Natural killer cell (primary cell): ENCODE data around the gene GPR55. TPM values are rescaled to one million over a fixed set of nuclear protein-coding genes. Genes with fewer than 3 reads are reported as not detected.

Source experiments
- ATAC-seq, 3 donors: fragments of 150-1000 bp in 2 of 3; fragments of 200-7000 bp in 1 of 3; cut with Tn5 transposase; 1 replicate in 1 of 3; 2 replicates in 2 of 3; pipeline ENCODE4 v1.10.0; 2021; ENCODE audit warnings: mild to moderate bottlenecking in 2 of 3, moderate library complexity in 2 of 3
- DNase-seq, 2 donors: peaks; one replicate each; pipeline versions ENCODE4 v3.0.0 to v3.0.0-alpha.2; 2013 to 2021; ENCODE audit warnings: mixed read lengths in 1 of 2
- H3K27ac ChIP-seq: one replicate; pipeline ENCODE4 v1.5.1; 2013; ENCODE audit warnings: mild to moderate bottlenecking, low read length
- H3K27me3 ChIP-seq: one replicate; pipeline ENCODE4 v1.6.1; 2013; ENCODE audit warnings: low read length; ENCODE audit not compliant: control insufficient read depth, insufficient read depth
- H3K36me3 ChIP-seq: one replicate; pipeline ENCODE4 v1.6.1; 2013; ENCODE audit warnings: low read length; ENCODE audit not compliant: control insufficient read depth, insufficient read depth
- H3K4me1 ChIP-seq: one replicate; pipeline ENCODE4 v1.6.1; 2013; ENCODE audit warnings: low read length; ENCODE audit not compliant: control insufficient read depth, insufficient read depth
- H3K4me3 ChIP-seq: one replicate; pipeline ENCODE4 v1.5.1; 2013; ENCODE audit warnings: low read length
- H3K9me3 ChIP-seq: one replicate; pipeline ENCODE4 v1.6.1; 2013; ENCODE audit warnings: low read length; ENCODE audit not compliant: control insufficient read depth, insufficient read depth
- H3K27ac Mint-ChIP-seq, 2 donors: one replicate each; pipeline ENCODE4 v1.8.0; 2022; ENCODE audit warnings: mild to moderate bottlenecking in 2 of 2, mixed read lengths in 2 of 2, moderate library complexity in 1 of 2
- H3K27me3 Mint-ChIP-seq, 2 donors: one replicate each; pipeline ENCODE4 v1.8.0; 2022; ENCODE audit warnings: low read depth in 2 of 2, mixed read lengths in 2 of 2
- H3K36me3 Mint-ChIP-seq: one replicate; pipeline ENCODE4 v1.8.0; 2022; ENCODE audit warnings: mixed read lengths
- H3K4me1 Mint-ChIP-seq, 2 donors: one replicate each; pipeline ENCODE4 v1.8.0; 2022; ENCODE audit warnings: mixed read lengths in 2 of 2
- H3K4me3 Mint-ChIP-seq: one replicate; pipeline ENCODE4 v1.8.0; 2022; ENCODE audit warnings: mild to moderate bottlenecking, moderate library complexity, mixed read lengths
- H3K9me3 Mint-ChIP-seq, 2 donors: one replicate each; pipeline ENCODE4 v1.8.0; 2022; ENCODE audit warnings: mixed read lengths in 2 of 2
- WGBS: methylation state at CpG from one replicate; pipeline ENCODE4 v1.1.7; 2013; ENCODE audit warnings: missing lambda C conversion rate; ENCODE audit not compliant: insufficient coverage; 5-methylcytosine and 5-hydroxymethylcytosine counted together
- intact Hi-C: fragments of 100-400 bp; cut with micrococcal nuclease; formaldehyde crosslinking; loops from one replicate; pipeline ENCODE4 v1.14.2; 2022
- total RNA-seq, 4 donors: library from RNA; stranded (reverse); fragments of 120-200 nt in 1 of 4; gene quantifications; one replicate each; pipeline versions ENCODE4 v1.2.3 to v1.2.4, GENCODE V29; 2013 to 2022
- TF ChIP-seq, protein P1 (sequence below): fragments of 200-600 bp; IDR thresholded peaks from one replicate; pipeline ENCODE4 v1.8.0; 2022; ENCODE audit warnings: antibody characterized with exemption

The GPR55 gene
- total RNA-seq, 3 donors from 2014 or later (not counting 1 experiment from before 2014, with no cell fraction given): 0.09 to 1.1 (median 0.40) TPM

GRCh38 chr2:230907361-230908091 is 17.5 kb downstream of the GPR55 start:
- DNase-seq (peak in 1 of 2 donors; percentile 7), ATAC-seq (no peak)
- Histone ChIP-seq H3K4me3 (no peak overlapping the region), H3K27me3 (no peaks in the 10 kb centered on the region), H3K9me3 (no peaks in the 10 kb centered on the region), H3K36me3 (no peaks in the 10 kb centered on the region), H3K27ac (no peak overlapping the region), H3K4me1 (no peaks in the 10 kb centered on the region)
- no peak overlapping the region for H3K4me3 Mint-ChIP-seq
- H3K9me3 Mint-ChIP-seq: no peaks in the 10 kb centered on the region
- H3K27ac Mint-ChIP-seq: no peak overlapping the region
- no peaks in the 10 kb centered on the region for H3K4me1 Mint-ChIP-seq
- TF ChIP-seq, protein P1, sequence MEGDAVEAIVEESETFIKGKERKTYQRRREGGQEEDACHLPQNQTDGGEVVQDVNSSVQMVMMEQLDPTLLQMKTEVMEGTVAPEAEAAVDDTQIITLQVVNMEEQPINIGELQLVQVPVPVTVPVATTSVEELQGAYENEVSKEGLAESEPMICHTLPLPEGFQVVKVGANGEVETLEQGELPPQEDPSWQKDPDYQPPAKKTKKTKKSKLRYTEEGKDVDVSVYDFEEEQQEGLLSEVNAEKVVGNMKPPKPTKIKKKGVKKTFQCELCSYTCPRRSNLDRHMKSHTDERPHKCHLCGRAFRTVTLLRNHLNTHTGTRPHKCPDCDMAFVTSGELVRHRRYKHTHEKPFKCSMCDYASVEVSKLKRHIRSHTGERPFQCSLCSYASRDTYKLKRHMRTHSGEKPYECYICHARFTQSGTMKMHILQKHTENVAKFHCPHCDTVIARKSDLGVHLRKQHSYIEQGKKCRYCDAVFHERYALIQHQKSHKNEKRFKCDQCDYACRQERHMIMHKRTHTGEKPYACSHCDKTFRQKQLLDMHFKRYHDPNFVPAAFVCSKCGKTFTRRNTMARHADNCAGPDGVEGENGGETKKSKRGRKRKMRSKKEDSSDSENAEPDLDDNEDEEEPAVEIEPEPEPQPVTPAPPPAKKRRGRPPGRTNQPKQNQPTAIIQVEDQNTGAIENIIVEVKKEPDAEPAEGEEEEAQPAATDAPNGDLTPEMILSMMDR: no peak
- peaks cover 54 to 64% of the 10 kb centered on the region in 2 donors for H3K27me3 Mint-ChIP-seq
- intact Hi-C loops: no loop called here
- 95% methylated on average over 16 of the region's 16 CpGs for WGBS
- no peaks in the 10 kb centered on the region for H3K36me3 Mint-ChIP-seq

- Mint-ChIP-seq H3K36me3 (no peaks in the 10 kb centered on the region), H3K27ac (no peak overlapping the region), H3K4me1 (no peaks in the 10 kb centered on the region), H3K9me3 (no peaks in the 10 kb centered on the region), H3K4me3 (no peak overlapping the region), H3K27me3 (peaks cover 59 to 69% of the 10 kb centered on the region in 2 donors)
- intact Hi-C loops: no loop called here
- Histone ChIP-seq H3K4me1 (peaks cover 4% of the 10 kb centered on the region), H3K27me3 (no peaks in the 10 kb centered on the region), H3K9me3 (no peaks in the 10 kb centered on the region), H3K27ac (no peak overlapping the region), H3K4me3 (no peak overlapping the region), H3K36me3 (no peaks in the 10 kb centered on the region)
- DNase-seq (peak in 1 of 2 donors; percentile 13), ATAC-seq (no peak)
- TF ChIP-seq, protein P1: no peak
- 91% methylated on average over 15 of the region's 15 CpGs for WGBS
Measured at GRCh38 chr2:230906471-230907230, 18.4 kb downstream of the GPR55 start.

GRCh38 chr2:230905448-230906421 is 19.3 kb downstream of the GPR55 start:
- intact Hi-C loops: no loop called here
- H3K27ac Mint-ChIP-seq: no peak overlapping the region
- H3K9me3 Mint-ChIP-seq: no peaks in the 10 kb centered on the region
- ATAC-seq (peak in 1 of 3 donors; percentile 31), DNase-seq (peak; percentile 14 to 84)
- Histone ChIP-seq H3K4me1 (peaks cover 4% of the 10 kb centered on the region), H3K9me3 (no peaks in the 10 kb centered on the region), H3K27ac (no peak overlapping the region), H3K36me3 (no peaks in the 10 kb centered on the region), H3K27me3 (no peaks in the 10 kb centered on the region), H3K4me3 (no peak overlapping the region)
- no peaks in the 10 kb centered on the region for H3K36me3 Mint-ChIP-seq
- WGBS: 57% methylated on average over 17 of the region's 18 CpGs
- H3K4me1 Mint-ChIP-seq: no peaks in the 10 kb centered on the region
- TF ChIP-seq, protein P1: no peak
- no peak overlapping the region for H3K4me3 Mint-ChIP-seq
- H3K27me3 Mint-ChIP-seq: peaks cover 59 to 68% of the 10 kb centered on the region in 2 donors
